Parathyroid adenoma (tissue), 2 donors: ENCODE results near the gene PIP5KL1.
A peak's percentile ranks its signal among the peaks of the same experiment; 100 is the strongest.

Experiments used
- H2AFZ ChIP-seq: fragments of 300-600 bp; sonication (generic); one replicate; pipeline ENCODE4 v1.7.0; 2017; ENCODE audit warnings: antibody characterized with exemption, mild to moderate bottlenecking
- H3K27ac ChIP-seq: fragments of 300-600 bp; sonication (generic); one replicate; pipeline ENCODE4 v1.7.0; 2017
- H3K27me3 ChIP-seq: fragments of 300-600 bp; sonication (generic); one replicate; pipeline ENCODE4 v1.7.0; 2017; ENCODE audit warnings: low read length; ENCODE audit not compliant: control insufficient read depth, insufficient read depth
- H3K36me3 ChIP-seq: fragments of 300-600 bp; sonication (generic); one replicate; pipeline ENCODE4 v1.7.0; 2017; ENCODE audit warnings: low read length; ENCODE audit not compliant: control insufficient read depth, insufficient read depth
- H3K4me1 ChIP-seq: fragments of 300-600 bp; sonication (generic); one replicate; pipeline ENCODE4 v1.7.0; 2017; ENCODE audit warnings: control low read depth
- H3K4me2 ChIP-seq: fragments of 300-600 bp; sonication (generic); one replicate; pipeline ENCODE4 v1.7.0; 2017; ENCODE audit warnings: low read length
- H3K4me3 ChIP-seq: fragments of 300-600 bp; sonication (generic); one replicate; pipeline ENCODE4 v1.7.0; 2017; ENCODE audit warnings: low read depth, low read length
- H3K79me2 ChIP-seq: fragments of 300-600 bp; sonication (generic); one replicate; pipeline ENCODE4 v1.7.0; 2017; ENCODE audit warnings: control low read depth
- H3K9ac ChIP-seq: fragments of 300-600 bp; sonication (generic); one replicate; pipeline ENCODE4 v1.7.0; 2017; ENCODE audit warnings: mild to moderate bottlenecking
- H3K9me3 ChIP-seq: fragments of 300-600 bp; sonication (generic); one replicate; pipeline ENCODE4 v1.7.0; 2017; ENCODE audit warnings: low read length; ENCODE audit not compliant: control insufficient read depth
- CTCF ChIP-seq: fragments of 300-600 bp; sonication (generic); IDR thresholded peaks from one replicate; pipeline ENCODE4 v1.7.0; 2017; ENCODE audit warnings: antibody characterized with exemption, mild to moderate bottlenecking
- donor health status: primary hyperparathyroidism.

PIP5KL1 gene

GRCh38 chr9:127928676-127929624 is 1.6 kb downstream of the PIP5KL1 start:
- H3K9ac ChIP-seq: no peak overlapping the region
- H3K79me2 ChIP-seq: no peaks in the 10 kb centered on the region
- no peak overlapping the region for H3K4me2 ChIP-seq
- no peak for TF ChIP-seq CTCF
- H3K4me3 ChIP-seq: no peak overlapping the region
- H3K27me3 ChIP-seq: no peaks in the 10 kb centered on the region
- peaks cover 5% of the 10 kb centered on the region for H3K4me1 ChIP-seq
- no peaks in the 10 kb centered on the region for H3K36me3 ChIP-seq
- no peak overlapping the region for H3K27ac ChIP-seq
- H2AFZ ChIP-seq: peak overlapping the region; percentile 1
- H3K9me3 ChIP-seq: no peaks in the 10 kb centered on the region

- Histone ChIP-seq H3K4me2 (peak overlapping the region; percentile 62), H3K79me2 (no peaks in the 10 kb centered on the region), H3K4me3 (no peak overlapping the region), H3K4me1 (peaks cover 5% of the 10 kb centered on the region), H3K9me3 (no peaks in the 10 kb centered on the region), H3K9ac (no peak overlapping the region), H2AFZ (peak overlapping the region; percentile 50), H3K27ac (no peak overlapping the region), H3K27me3 (no peaks in the 10 kb centered on the region), H3K36me3 (no peaks in the 10 kb centered on the region)
- no peak for TF ChIP-seq CTCF
These were observed 2.4 kb downstream of the PIP5KL1 start for GRCh38 chr9:127927988-127928675.

- Histone ChIP-seq H3K36me3 (no peaks in the 10 kb centered on the region), H3K9ac (no peak overlapping the region), H3K4me2 (peak overlapping the region; percentile 74), H3K9me3 (no peaks in the 10 kb centered on the region), H3K27ac (no peak overlapping the region), H3K4me1 (peaks cover 5% of the 10 kb centered on the region), H3K4me3 (peak overlapping the region; percentile 38), H3K27me3 (no peaks in the 10 kb centered on the region), H2AFZ (peak overlapping the region; percentile 70), H3K79me2 (no peaks in the 10 kb centered on the region)
- TF ChIP-seq CTCF: no peak
These were observed 3.2 kb downstream of the PIP5KL1 start for GRCh38 chr9:127927201-127927987.

GRCh38 chr9:127926906-127927200 is 3.7 kb downstream of the PIP5KL1 start:
- Histone ChIP-seq H3K9ac (no peak overlapping the region), H3K27ac (no peak overlapping the region), H3K4me2 (peak overlapping the region; percentile 74), H3K27me3 (no peaks in the 10 kb centered on the region), H3K9me3 (no peaks in the 10 kb centered on the region), H3K4me1 (peaks cover 5% of the 10 kb centered on the region), H2AFZ (peak overlapping the region; percentile 70), H3K79me2 (no peaks in the 10 kb centered on the region), H3K4me3 (peak overlapping the region; percentile 38), H3K36me3 (no peaks in the 10 kb centered on the region)
- TF ChIP-seq CTCF: no peak
